Right cardiac atrium (tissue), 5 donors: ENCODE data around the gene B4GALT2. TPM values are rescaled to one million over a fixed set of nuclear protein-coding genes. Genes with fewer than 3 reads are reported as not detected.

Experiments used
- ATAC-seq, 2 donors: fragments of 200-7000 bp; cut with Tn5 transposase; one replicate each; pipeline versions ENCODE4 v1.8.0 to v1.9.1; 2020; ENCODE audit warnings: moderate library complexity in 2 of 2, mild to moderate bottlenecking in 1 of 2
- DNase-seq, 3 donors: peaks; one replicate each; pipeline ENCODE4 v3.0.0-alpha.2; 2020
- H3K27ac ChIP-seq: one replicate; pipeline ENCODE4 v1.5.1; 2013; ENCODE audit warnings: mild to moderate bottlenecking, low read length, control low read depth, moderate library complexity
- H3K27me3 ChIP-seq: one replicate; pipeline ENCODE4 v1.6.1; 2013; ENCODE audit not compliant: control insufficient read depth, insufficient read depth
- H3K4me1 ChIP-seq: one replicate; pipeline ENCODE4 v1.6.1; 2013; ENCODE audit warnings: low read length; ENCODE audit not compliant: control insufficient read depth, insufficient read depth
- H3K4me3 ChIP-seq: one replicate; pipeline ENCODE4 v1.5.1; 2013; ENCODE audit warnings: low read length, control low read depth
- H3K9me3 ChIP-seq: one replicate; pipeline ENCODE4 v1.6.1; 2013; ENCODE audit warnings: low read length; ENCODE audit not compliant: control insufficient read depth
- WGBS: extraction: QIAGEN DNeasy Blood & Tissue Kit; methylation state at CpG from one replicate; pipeline ENCODE4 v1.1.7; 2013; 5-methylcytosine and 5-hydroxymethylcytosine counted together
- intact Hi-C, 4 donors: fragments of 100-400 bp; cut with DNase I; formaldehyde crosslinking; loops; one replicate each; pipeline versions ENCODE4 v1.11.0 to v1.14.0; 2022 to 2023
- polyA plus RNA-seq: library from polyadenylated mRNA; stranded (reverse); fragments of 200-250 nt; gene quantifications from one replicate; pipeline ENCODE4 v1.2.3, GENCODE V29; 2013
- total RNA-seq, 4 donors: library from RNA; stranded (reverse); fragmentation: NEBNext Ultra II Directional; extraction: Animal tissue kit (Norgen Biotek cat#: 25700); gene quantifications; one replicate each; pipeline ENCODE4 v1.2.1, GENCODE V29; 2021
- donor health status: healthy with polysubstance abuse.
- donor health status: DM: no; HTN: yes; CAD: no.
- donor health status: DM: no; HTN: no; CAD: no.
- donor health status: DM: no; HTN: yes; CAD: no; lungs with severe emphysema.
- donor health status: DM: yes; HTN: yes; CAD: no.

B4GALT2 gene
- total and polyA plus RNA-seq, 5 donors = 29.3 to 39.1 (median 34.4) TPM

GRCh38 chr1:43935711-43936427, 43.1 kb upstream of the B4GALT2 start:
- DNase-seq (peak in 2 of 3 donors; percentile 50 to 67), ATAC-seq (no peak)
- WGBS = 11% methylated on average over 48 of the region's 48 CpGs
- no peaks in the 10 kb centered on the region for H3K27me3 ChIP-seq
- no peaks in the 10 kb centered on the region for H3K9me3 ChIP-seq
- peak overlapping the region; percentile 55 for H3K4me3 ChIP-seq
- H3K27ac ChIP-seq = no peak overlapping the region
- peaks cover 4% of the 10 kb centered on the region for H3K4me1 ChIP-seq
- intact Hi-C loops = loop anchor here in 3 of 4 donors (2.0 to 5.0 kb wide), 3 partner anchors 173 to 409 kb away; no protein-coding TSS in a partner anchor

GRCh38 chr1:43936431-43937151, 42.4 kb upstream of the B4GALT2 start:
- H3K27ac ChIP-seq = no peak overlapping the region
- peaks cover 4% of the 10 kb centered on the region for H3K4me1 ChIP-seq
- no peaks in the 10 kb centered on the region for H3K9me3 ChIP-seq
- DNase-seq = peak in 2 of 3 donors; percentile 64 to 76
- WGBS = 11% methylated on average over 56 of the region's 56 CpGs
- peak; percentile 27 to 39 for ATAC-seq
- intact Hi-C loops = loop anchor here in 3 of 4 donors (5.0 kb wide), 2 partner anchors 174 to 409 kb away; no protein-coding TSS in a partner anchor
- H3K27me3 ChIP-seq = no peaks in the 10 kb centered on the region
- H3K4me3 ChIP-seq = peak overlapping the region; percentile 55

- peaks cover 4% of the 10 kb centered on the region for H3K4me1 ChIP-seq
- DNase-seq (no peak), ATAC-seq (no peak)
- H3K9me3 ChIP-seq = no peaks in the 10 kb centered on the region
- H3K27ac ChIP-seq = no peak overlapping the region
- 91% methylated on average over 8 of the region's 8 CpGs for WGBS
- no peak overlapping the region for H3K4me3 ChIP-seq
- H3K27me3 ChIP-seq = no peaks in the 10 kb centered on the region
- intact Hi-C loops = loop anchor here in 3 of 4 donors (5.0 kb wide), 2 partner anchors 175 to 410 kb away; no protein-coding TSS in a partner anchor
Measured at GRCh38 chr1:43937179-43937865, 41.7 kb upstream of the B4GALT2 start.

GRCh38 chr1:43938383-43938782, 40.6 kb upstream of the B4GALT2 start:
- H3K4me1 ChIP-seq = peaks cover 4% of the 10 kb centered on the region
- intact Hi-C loops = loop anchor here in 3 of 4 donors (5.0 kb wide), 2 partner anchors 176 to 411 kb away; no protein-coding TSS in a partner anchor
- H3K27me3 ChIP-seq = no peaks in the 10 kb centered on the region
- H3K4me3 ChIP-seq = no peak overlapping the region
- no peak for DNase-seq
- 75% methylated on average over 10 of the region's 10 CpGs for WGBS
- no peak for ATAC-seq
- H3K27ac ChIP-seq = no peak overlapping the region
- no peaks in the 10 kb centered on the region for H3K9me3 ChIP-seq

- peak; percentile 45 to 67 for ATAC-seq
Measured at GRCh38 chr1:43938892-43939587, 40.0 kb upstream of the B4GALT2 start.

GRCh38 chr1:43942411-43942810, 36.6 kb upstream of the B4GALT2 start:
- no peak overlapping the region for H3K4me3 ChIP-seq
- H3K27ac ChIP-seq = no peak overlapping the region
- H3K27me3 ChIP-seq = no peaks in the 10 kb centered on the region
- 87% methylated on average over 3 of the region's 3 CpGs for WGBS
- DNase-seq (no peak), ATAC-seq (no peak)
- H3K9me3 ChIP-seq = no peaks in the 10 kb centered on the region
- intact Hi-C loops = no loop called here
- H3K4me1 ChIP-seq = no peaks in the 10 kb centered on the region

More at GRCh38 chr1:43938892-43939587, 40.0 kb upstream of the B4GALT2 start:
- Histone ChIP-seq H3K9me3 (no peaks in the 10 kb centered on the region), H3K27ac (no peak overlapping the region), H3K27me3 (no peaks in the 10 kb centered on the region), H3K4me3 (no peak overlapping the region), H3K4me1 (peaks cover 4% of the 10 kb centered on the region)
- intact Hi-C loops = loop anchor here in 3 of 4 donors (5.0 kb wide), 2 partner anchors 177 to 412 kb away; no protein-coding TSS in a partner anchor
- WGBS = 52% methylated on average over 3 of the region's 3 CpGs
- peak in 2 of 3 donors; percentile 80 to 86 for DNase-seq

GRCh38 chr1:43944860-43945259, 34.1 kb upstream of the B4GALT2 start:
- DNase-seq = no peak
- 97% methylated on average over 1 of the region's 1 CpG for WGBS
- intact Hi-C loops = no loop called here
- ATAC-seq = no peak
- Histone ChIP-seq H3K4me3 (no peak overlapping the region), H3K9me3 (no peaks in the 10 kb centered on the region), H3K4me1 (no peaks in the 10 kb centered on the region), H3K27me3 (no peaks in the 10 kb centered on the region), H3K27ac (no peak overlapping the region)

GRCh38 chr1:43945674-43946235, 33.3 kb upstream of the B4GALT2 start:
- DNase-seq = peak in 1 of 3 donors; percentile 56
- ATAC-seq = no peak
- Histone ChIP-seq H3K27ac (no peak overlapping the region), H3K9me3 (no peaks in the 10 kb centered on the region), H3K27me3 (no peaks in the 10 kb centered on the region), H3K4me1 (no peaks in the 10 kb centered on the region), H3K4me3 (peak overlapping the region; percentile 57)
- 11% methylated on average over 3 of the region's 3 CpGs for WGBS
- intact Hi-C loops = no loop called here

- intact Hi-C loops = no loop called here
- under 1% methylated on average over 74 of the region's 74 CpGs for WGBS
- H3K9me3 ChIP-seq = no peaks in the 10 kb centered on the region
- H3K4me1 ChIP-seq = no peaks in the 10 kb centered on the region
- ATAC-seq (peak; percentile 97 to 98), DNase-seq (peak; percentile 95 to 98 (median 98))
- H3K27ac ChIP-seq = peak within 1 kb of the TSS; percentile 65
- H3K27me3 ChIP-seq = no peaks in the 10 kb centered on the region
- H3K4me3 ChIP-seq = peak within 1 kb of the TSS; percentile 57
Measured at GRCh38 chr1:43946236-43947060, 32.6 kb upstream of the B4GALT2 start, which contains the start of gene IPO13. Gene IPO13 (plus strand): TSS chr1:43946950. CDS start chr1:43947601, 651 bp downstream.
